Smooth muscle cell of trachea (primary cell): ENCODE data around the gene PHACTR3. TPM values are rescaled to one million over a fixed set of nuclear protein-coding genes. Genes with fewer than 3 reads are reported as not detected.

Experiments used
- total RNA-seq: library from RNA; depleted of rRNA; stranded (reverse); fragments of >200 nt; gene quantifications from 2 replicates; pipeline ENCODE4 v1.2.1, GENCODE V29; 2014

The PHACTR3 gene
- not detected in 2 replicates for total RNA-seq

GRCh38 chr20:59603781-59604541 is at the start of gene PHACTR3:
TSS of gene PHACTR3 (plus strand) at chr20:59604540. CDS start at chr20:59605015, 475 bp downstream.

